Esophagus muscularis mucosa (tissue), 2 donors: Measurements from ENCODE around the gene AFAP1.

Experiments used
- POLR2A ChIP-seq: fragments of 450-650 bp; IDR thresholded peaks from one replicate; pipeline ENCODE4 v1.6.1; 2017; ENCODE audit warnings: antibody characterized with exemption, moderate library complexity, mild to moderate bottlenecking, low read depth
- POLR2AphosphoS5 ChIP-seq, 2 donors: sonication (generic); formaldehyde crosslinking; IDR thresholded peaks; one replicate each; pipeline ENCODE4 v1.6.1; 2017; ENCODE audit warnings: antibody characterized with exemption in 2 of 2

DNA sequence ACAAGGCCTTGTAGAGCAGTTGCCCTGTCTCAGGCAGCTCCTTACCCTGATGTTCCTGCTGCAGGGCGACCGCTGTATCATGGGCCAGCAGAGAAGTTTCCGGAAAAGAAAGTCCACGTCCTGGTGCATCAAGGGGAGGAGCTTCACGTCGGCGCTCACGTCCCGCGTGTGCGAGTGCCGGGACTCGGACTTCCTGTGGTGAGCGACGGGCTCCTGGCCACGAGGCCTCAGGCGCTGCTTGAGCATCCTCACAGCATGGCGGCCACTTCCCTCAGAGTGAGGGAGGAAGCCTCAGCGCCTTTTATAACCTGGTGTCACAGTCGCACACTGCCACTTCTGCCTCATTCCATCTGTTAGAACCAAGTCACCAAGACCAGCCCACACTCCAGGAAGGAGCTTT is 225.5 kb downstream of the AFAP1 start:
- no peak for TF ChIP-seq POLR2AphosphoS5 (IDR thresholded peaks at IDR 0.05)
- no peak for TF ChIP-seq POLR2A
